SJSA1 (cell line): ENCODE measurements around the gene TACR3. TPM values are rescaled to one million over a fixed set of nuclear protein-coding genes. Genes with fewer than 3 reads are reported as not detected.
"Not testable (repeated sequence)": the region's sequence is repeated elsewhere in the genome, so short reads cannot be mapped to it uniquely, and the experiment has no call there.

Source experiments
- DNase-seq, 2 experiments: peaks; one replicate each; pipeline ENCODE4 v3.0.0-alpha.2; 2015 to 2020; ENCODE audit warnings: low spot score in 2 of 2, low read depth in 1 of 2
- H3K27ac ChIP-seq: fragments of 250-450 bp; sonication (Bioruptor Pico); 2 replicates; pipeline ENCODE4 v1.5.1; 2020; ENCODE audit warnings: mild to moderate bottlenecking, moderate library complexity
- H3K27me3 ChIP-seq: fragments of 250-450 bp; sonication (Bioruptor Pico); replicated peaks from 2 replicates; pipeline ENCODE4 v1.5.1; 2020; ENCODE audit warnings: mild to moderate bottlenecking, moderate library complexity
- H3K36me3 ChIP-seq: fragments of 250-450 bp; sonication (Bioruptor Pico); 2 replicates; pipeline ENCODE4 v1.5.1; 2020; ENCODE audit warnings: mild to moderate bottlenecking
- H3K4me1 ChIP-seq: fragments of 250-450 bp; sonication (Bioruptor Pico); replicated peaks from 2 replicates; pipeline ENCODE4 v1.6.1; 2021; ENCODE audit warnings: mild to moderate bottlenecking
- H3K4me3 ChIP-seq: fragments of 250-450 bp; sonication (Bioruptor Pico); 2 replicates; pipeline ENCODE4 v1.5.1; 2020; ENCODE audit warnings: mild to moderate bottlenecking
- H3K9me3 ChIP-seq: fragments of 250-450 bp; sonication (Bioruptor Pico); replicated peaks from 2 replicates; pipeline ENCODE4 v1.5.1; 2020; ENCODE audit warnings: mild to moderate bottlenecking
- total RNA-seq: library from RNA; depleted of rRNA; stranded (reverse); fragments of >200 nt; shearing (Covaris generic); gene quantifications from 2 replicates; pipeline ENCODE4 v1.2.3, GENCODE V29; 2014; rRNA removed

The TACR3 gene, protein sequence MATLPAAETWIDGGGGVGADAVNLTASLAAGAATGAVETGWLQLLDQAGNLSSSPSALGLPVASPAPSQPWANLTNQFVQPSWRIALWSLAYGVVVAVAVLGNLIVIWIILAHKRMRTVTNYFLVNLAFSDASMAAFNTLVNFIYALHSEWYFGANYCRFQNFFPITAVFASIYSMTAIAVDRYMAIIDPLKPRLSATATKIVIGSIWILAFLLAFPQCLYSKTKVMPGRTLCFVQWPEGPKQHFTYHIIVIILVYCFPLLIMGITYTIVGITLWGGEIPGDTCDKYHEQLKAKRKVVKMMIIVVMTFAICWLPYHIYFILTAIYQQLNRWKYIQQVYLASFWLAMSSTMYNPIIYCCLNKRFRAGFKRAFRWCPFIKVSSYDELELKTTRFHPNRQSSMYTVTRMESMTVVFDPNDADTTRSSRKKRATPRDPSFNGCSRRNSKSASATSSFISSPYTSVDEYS
- total RNA-seq: 0.03 TPM in 1 of 2 replicates, not detected in the other

DNA sequence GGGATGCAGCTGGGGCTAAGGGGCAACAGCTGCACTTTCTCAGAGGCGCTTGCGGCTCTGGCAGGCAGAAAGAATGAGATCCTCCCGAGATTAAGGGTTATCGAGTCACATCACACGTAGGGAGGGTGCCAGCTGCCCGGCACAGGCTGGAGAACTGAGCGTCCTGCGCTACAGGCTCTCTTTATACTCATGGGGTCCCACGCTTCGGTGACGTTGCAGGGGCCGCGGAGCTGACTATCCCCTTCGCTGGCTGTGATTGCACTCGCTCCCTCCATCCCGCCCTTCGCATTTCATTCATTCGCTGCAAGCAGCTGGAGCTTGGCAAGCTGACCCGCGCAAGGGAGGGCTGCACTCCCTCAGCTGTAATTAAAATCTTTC is at the start of gene TACR3:
Gene TACR3 (minus strand): TSS at position 156 of the 378 bp plus-strand sequence. CDS start 310 bp downstream, outside the sequence.
- H3K36me3 ChIP-seq: no peaks in the 10 kb centered on the region
- H3K4me3 ChIP-seq: no peak within 1 kb of the TSS
- H3K27me3 ChIP-seq: no peaks in the 10 kb centered on the region
- H3K27ac ChIP-seq: no peak within 1 kb of the TSS
- no peak for DNase-seq
- H3K4me1 ChIP-seq: no peaks in the 10 kb centered on the region
- H3K9me3 ChIP-seq: no peaks in the 10 kb centered on the region

- Histone ChIP-seq H3K36me3 (no peaks in the 10 kb centered on the region), H3K4me1 (no peaks in the 10 kb centered on the region), H3K27me3 (no peaks in the 10 kb centered on the region), H3K4me3 (no peak overlapping the region), H3K27ac (no peak overlapping the region), H3K9me3 (no peaks in the 10 kb centered on the region)
- DNase-seq: no peak
Measured at GRCh38 chr4:103757631-103758030, 37.8 kb upstream of the TACR3 start.

GRCh38 chr4:103756741-103757140 is 37.0 kb upstream of the TACR3 start:
- DNase-seq: no peak
- Histone ChIP-seq H3K4me3 (no peak overlapping the region), H3K27me3 (no peaks in the 10 kb centered on the region), H3K9me3 (no peaks in the 10 kb centered on the region), H3K36me3 (no peaks in the 10 kb centered on the region), H3K4me1 (no peaks in the 10 kb centered on the region), H3K27ac (no peak overlapping the region)

DNA sequence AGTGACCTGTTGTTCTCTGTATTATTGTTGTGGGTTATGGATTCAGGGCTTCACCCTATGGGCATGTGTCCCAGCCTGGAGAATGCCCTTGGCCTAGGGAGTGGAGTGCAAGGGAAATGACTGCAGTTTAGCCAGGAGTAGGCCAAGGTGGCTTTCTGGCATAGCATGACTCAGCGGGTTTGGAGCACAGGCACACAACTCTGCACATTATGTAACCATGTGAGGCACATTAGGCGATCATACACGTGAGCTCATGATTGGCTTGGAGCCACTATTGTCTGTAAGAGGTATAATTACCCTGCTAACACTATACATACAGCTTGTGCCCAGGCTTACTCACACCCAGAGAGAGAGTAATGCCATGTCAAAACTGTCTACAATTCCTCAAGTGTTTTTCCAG is 35.1 kb upstream of the TACR3 start:
- no peaks in the 10 kb centered on the region for H3K9me3 ChIP-seq
- no peaks in the 10 kb centered on the region for H3K27me3 ChIP-seq
- no peak overlapping the region for H3K27ac ChIP-seq
- DNase-seq: no peak
- no peak overlapping the region for H3K4me3 ChIP-seq
- no peaks in the 10 kb centered on the region for H3K4me1 ChIP-seq
- H3K36me3 ChIP-seq: no peaks in the 10 kb centered on the region

DNA sequence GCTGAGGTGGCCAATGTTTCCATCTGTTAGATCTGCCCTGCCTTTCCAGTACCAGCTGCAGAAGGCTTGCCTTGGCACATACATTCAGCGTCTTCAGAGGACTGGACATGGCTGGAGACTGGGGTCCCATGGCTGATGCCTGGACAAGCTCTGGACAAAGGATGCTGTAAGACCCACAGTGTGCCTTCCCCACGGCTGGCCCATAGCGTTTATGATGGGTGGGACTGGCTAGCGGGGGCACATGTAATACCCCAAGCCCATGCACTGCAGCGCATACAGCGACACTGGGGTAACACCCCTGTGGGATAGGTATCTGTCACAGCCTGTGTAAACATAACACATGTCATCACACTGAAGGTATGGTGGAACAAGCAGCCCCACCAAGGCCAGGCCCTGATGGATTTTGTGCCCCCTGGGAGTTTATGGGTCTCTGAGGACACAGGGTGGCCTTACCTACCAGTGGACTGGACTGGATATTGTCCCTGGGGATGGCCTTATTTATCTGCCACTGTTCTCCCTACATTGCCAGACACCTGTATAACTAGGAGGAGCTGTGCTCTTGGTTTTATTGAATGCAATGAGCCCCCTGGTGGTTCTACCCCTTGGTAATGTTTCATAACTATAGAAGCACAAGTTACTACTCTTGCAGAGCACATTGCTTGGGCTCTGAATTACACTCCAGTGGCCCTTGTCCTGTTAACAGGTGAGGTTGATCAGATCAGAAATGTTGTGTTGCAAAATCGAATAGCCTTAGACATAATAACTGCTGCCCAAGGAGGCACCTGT is 34.3 kb upstream of the TACR3 start:
- no peaks in the 10 kb centered on the region for H3K27me3 ChIP-seq
- no peaks in the 10 kb centered on the region for H3K9me3 ChIP-seq
- no peak overlapping the region for H3K4me3 ChIP-seq
- no peaks in the 10 kb centered on the region for H3K4me1 ChIP-seq
- H3K27ac ChIP-seq: no peak overlapping the region
- DNase-seq: no peak
- H3K36me3 ChIP-seq: no peaks in the 10 kb centered on the region

DNA sequence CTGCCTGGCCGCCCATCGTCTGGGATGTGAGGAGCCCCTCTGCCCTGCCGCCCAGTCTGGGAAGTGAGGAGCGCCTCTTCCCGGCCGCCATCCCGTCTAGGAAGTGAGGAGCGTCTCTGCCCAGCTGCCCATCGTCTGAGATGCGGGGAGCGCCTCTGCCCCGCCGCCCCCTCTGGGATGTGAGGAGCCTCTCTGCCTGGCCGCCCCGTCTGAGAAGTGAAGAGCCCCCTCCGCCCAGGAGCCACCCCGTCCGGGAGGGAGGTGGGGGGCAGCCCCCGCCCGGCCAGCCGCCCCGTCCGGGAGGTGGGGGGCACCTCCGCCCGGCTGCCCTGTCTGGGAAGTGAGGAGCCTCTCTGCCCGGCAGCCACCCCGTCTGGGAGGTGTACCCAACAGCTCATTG is 3.4 kb upstream of the TACR3 start:
- DNase-seq, H3K4me1 ChIP-seq, H3K4me3 ChIP-seq, H3K36me3 ChIP-seq, H3K27me3 ChIP-seq, H3K9me3 ChIP-seq, H3K27ac ChIP-seq: not testable (repeated sequence)

GRCh38 chr4:103721251-103721650 is 1.5 kb upstream of the TACR3 start:
- no peaks in the 10 kb centered on the region for H3K27me3 ChIP-seq
- no peaks in the 10 kb centered on the region for H3K36me3 ChIP-seq
- no peaks in the 10 kb centered on the region for H3K4me1 ChIP-seq
- no peak overlapping the region for H3K27ac ChIP-seq
- H3K4me3 ChIP-seq: no peak overlapping the region
- no peak for DNase-seq
- no peaks in the 10 kb centered on the region for H3K9me3 ChIP-seq

GRCh38 chr4:103720661-103721060 is 876 bp upstream of the TACR3 start:
- no peaks in the 10 kb centered on the region for H3K4me1 ChIP-seq
- no peaks in the 10 kb centered on the region for H3K27me3 ChIP-seq
- no peak overlapping the region for H3K27ac ChIP-seq
- no peak for DNase-seq
- H3K4me3 ChIP-seq: no peak overlapping the region
- H3K36me3 ChIP-seq: no peaks in the 10 kb centered on the region
- no peaks in the 10 kb centered on the region for H3K9me3 ChIP-seq

- Histone ChIP-seq H3K36me3 (no peaks in the 10 kb centered on the region), H3K27me3 (no peaks in the 10 kb centered on the region), H3K4me3 (no peak overlapping the region), H3K9me3 (no peaks in the 10 kb centered on the region), H3K27ac (no peak overlapping the region), H3K4me1 (no peaks in the 10 kb centered on the region)
- no peak for DNase-seq
Measured at GRCh38 chr4:103719105-103719829, 518 bp downstream of the TACR3 start.

DNA sequence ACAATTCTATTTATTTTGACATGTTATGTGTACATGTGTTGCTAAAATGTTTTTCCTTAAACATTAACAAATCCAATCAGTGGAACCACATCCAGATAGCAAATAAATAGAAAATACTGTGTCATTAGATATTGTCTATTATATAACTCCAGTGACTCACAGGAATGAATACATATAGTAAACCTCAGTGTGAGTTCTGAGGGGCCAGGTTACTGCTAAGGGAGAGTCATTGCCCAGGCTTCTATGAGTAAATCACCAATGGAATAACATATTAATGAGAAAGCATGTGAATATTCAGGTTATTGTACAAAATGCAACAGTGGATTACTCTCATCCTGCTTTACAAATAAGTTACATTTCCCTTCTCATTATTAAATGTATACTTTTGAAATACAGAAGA is 27.2 kb downstream of the TACR3 start:
- no peak for DNase-seq
- no peak overlapping the region for H3K4me3 ChIP-seq
- H3K36me3 ChIP-seq: no peaks in the 10 kb centered on the region
- H3K4me1 ChIP-seq: no peaks in the 10 kb centered on the region
- no peak overlapping the region for H3K27ac ChIP-seq
- H3K27me3 ChIP-seq: no peaks in the 10 kb centered on the region
- H3K9me3 ChIP-seq: no peaks in the 10 kb centered on the region

DNA sequence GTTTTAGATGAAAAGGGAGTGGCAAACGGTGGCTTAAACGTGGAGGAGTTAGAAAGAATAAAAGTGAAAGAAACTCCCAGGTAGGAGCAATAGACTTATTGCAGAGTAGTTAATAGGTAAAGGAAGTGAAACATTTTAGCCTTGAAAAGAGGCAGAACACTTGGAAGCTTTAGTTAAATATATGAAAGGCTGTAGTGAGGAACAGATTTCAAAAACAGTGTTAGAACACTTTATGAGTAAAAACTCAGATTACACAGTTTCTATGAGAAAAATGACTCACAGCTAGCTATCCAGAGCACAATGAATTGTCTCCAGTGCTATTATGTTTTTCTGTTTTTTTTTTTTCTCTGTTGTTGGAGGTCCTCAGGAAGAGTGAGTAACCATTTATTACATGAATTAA is 45.8 kb downstream of the TACR3 start:
- no peak for DNase-seq
- Histone ChIP-seq H3K36me3 (no peaks in the 10 kb centered on the region), H3K9me3 (no peaks in the 10 kb centered on the region), H3K4me1 (no peaks in the 10 kb centered on the region), H3K27me3 (no peaks in the 10 kb centered on the region), H3K4me3 (no peak overlapping the region), H3K27ac (no peak overlapping the region)

DNA sequence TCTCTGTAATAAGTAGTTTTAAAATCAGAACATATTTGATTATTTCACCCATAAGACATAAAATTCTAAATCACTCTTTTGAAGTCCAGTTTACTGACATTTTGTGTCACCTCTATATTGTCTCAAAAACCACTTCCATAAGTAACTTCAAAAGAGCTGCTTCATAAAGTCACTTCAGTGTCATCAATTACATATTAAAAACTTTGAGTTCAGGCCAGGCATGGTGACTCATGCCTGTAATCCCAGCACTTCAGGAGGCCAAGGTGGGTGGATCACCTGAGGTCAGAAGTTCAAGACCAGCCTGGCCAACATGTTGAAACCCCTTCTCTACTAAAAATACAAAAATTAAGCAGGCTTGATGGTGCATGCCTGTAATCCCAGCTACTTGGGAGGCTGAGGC is 53.0 kb downstream of the TACR3 start:
- H3K4me1 ChIP-seq, H3K4me3 ChIP-seq, H3K27me3 ChIP-seq, H3K9me3 ChIP-seq, H3K27ac ChIP-seq, DNase-seq, H3K36me3 ChIP-seq: not testable (repeated sequence)

GRCh38 chr4:103664436-103665075 is 55.2 kb downstream of the TACR3 start:
- no peak for DNase-seq
- H3K4me3 ChIP-seq: no peak overlapping the region
- no peaks in the 10 kb centered on the region for H3K4me1 ChIP-seq
- H3K27ac ChIP-seq: no peak overlapping the region
- H3K27me3 ChIP-seq: no peaks in the 10 kb centered on the region
- H3K36me3 ChIP-seq: no peaks in the 10 kb centered on the region
- no peaks in the 10 kb centered on the region for H3K9me3 ChIP-seq
